ENCODE measurements around the gene CENPA. TPM values are rescaled to one million over a fixed set of nuclear protein-coding genes. Genes with fewer than 3 reads are reported as not detected.
"Not testable (repeated sequence)": the region's sequence is repeated elsewhere in the genome, so short reads cannot be mapped to it uniquely, and the experiment has no call there.

Gene CENPA
- polyA plus RNA-seq, 3 donors from 2014 or later = 0.62 to 0.68 TPM; not detected in 1

DNA sequence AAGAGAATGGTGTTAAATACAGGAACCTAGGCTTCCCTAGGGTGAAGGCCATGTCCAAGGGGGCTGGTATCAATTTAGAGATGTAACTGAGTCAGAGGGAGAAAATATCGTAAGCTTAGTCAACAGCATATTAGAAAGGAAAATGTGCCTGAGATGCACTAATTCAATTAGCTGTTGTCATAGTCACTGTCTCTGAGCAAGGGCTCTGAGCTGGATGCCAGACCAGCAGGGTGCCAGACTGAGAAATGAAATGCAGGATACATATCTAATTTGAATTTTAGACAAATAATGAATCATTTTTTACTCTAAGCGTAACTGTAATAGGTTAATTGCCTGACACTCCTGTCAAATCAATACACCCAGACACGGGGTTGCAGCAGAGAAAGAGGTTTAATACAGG, 33.2 kb upstream of the CENPA start:
- no peak for DNase-seq
- H3K36me3 Mint-ChIP-seq = no peaks in the 10 kb centered on the region
- H3K27me3 Mint-ChIP-seq (ENCODE audit: low read depth in 3 of 3) = peaks cover 0 to 3% (median 2%) of the 10 kb centered on the region in 3 donors
- peaks cover 1 to 4% of the 10 kb centered on the region in 2 donors for H3K4me1 Mint-ChIP-seq
- no peak overlapping the region for H3K27ac Mint-ChIP-seq
- peaks cover 0 to 2% (median 0%) of the 10 kb centered on the region in 6 donors for H3K9me3 Mint-ChIP-seq
- no peak overlapping the region for H3K4me3 Mint-ChIP-seq

DNA sequence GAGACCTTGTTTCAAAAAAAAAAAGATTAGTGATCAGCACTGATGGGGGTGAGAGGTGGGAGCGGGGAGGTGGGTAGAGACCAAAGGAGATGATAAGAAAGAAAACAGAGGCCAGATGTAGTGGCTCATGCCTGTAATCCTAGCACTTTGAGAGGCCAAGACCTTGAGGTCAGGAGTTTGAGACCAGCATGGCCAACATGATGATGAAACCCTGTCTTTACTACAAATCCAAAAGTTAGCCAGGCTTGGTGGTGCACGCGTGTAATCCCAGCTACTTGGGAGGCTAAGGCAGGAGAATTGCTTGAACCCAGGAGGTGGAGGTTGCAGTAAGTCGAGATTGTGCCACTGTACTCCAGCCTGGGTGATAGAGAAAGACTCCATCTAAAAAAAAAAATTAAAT, 31.3 kb upstream of the CENPA start:
- Mint-ChIP-seq H3K4me1 (peaks cover 2 to 14% of the 10 kb centered on the region in 2 donors), H3K4me3 (no peak overlapping the region), H3K27me3 (ENCODE audit: low read depth in 3 of 3) (peaks cover 0 to 2% (median 2%) of the 10 kb centered on the region in 3 donors), H3K27ac (no peak overlapping the region), H3K9me3 (peaks cover 0 to 2% (median 0%) of the 10 kb centered on the region in 6 donors), H3K36me3 (no peaks in the 10 kb centered on the region)
- no peak for DNase-seq

DNA sequence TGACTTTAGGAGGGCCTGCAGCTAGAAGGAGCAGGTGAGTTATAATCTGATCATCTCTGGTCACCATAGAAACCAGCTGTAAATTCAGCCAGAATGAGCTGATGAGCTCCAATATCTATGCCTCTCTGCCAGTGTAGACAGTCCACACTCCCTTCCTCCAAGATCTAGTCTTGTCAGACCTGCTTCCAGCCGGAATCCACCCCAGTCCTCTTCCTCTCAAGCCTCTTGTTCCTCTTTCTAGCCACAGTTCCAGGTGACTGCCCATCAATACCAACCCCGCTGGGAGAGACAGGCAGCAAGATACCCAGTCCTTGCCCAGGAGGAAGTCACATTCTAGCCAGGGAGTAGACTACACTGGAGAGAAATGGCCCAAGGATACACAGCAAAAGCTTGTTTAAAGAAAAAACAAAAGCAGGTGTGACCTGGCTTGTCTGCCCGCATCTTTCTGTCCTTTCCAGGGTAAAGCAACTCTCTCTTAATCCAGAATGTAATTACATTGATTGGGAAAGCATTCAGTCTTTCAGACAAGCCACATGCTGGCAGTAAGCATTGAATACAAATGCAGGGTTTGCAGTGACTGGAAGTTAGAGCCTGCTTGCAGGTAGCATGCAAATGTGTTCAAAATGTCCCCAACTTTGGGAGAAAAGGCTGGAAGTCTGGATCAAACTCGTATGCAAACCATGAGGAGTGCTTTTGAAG, 30.7 kb upstream of the CENPA start:
- no peak for DNase-seq
- peaks cover 2 to 14% of the 10 kb centered on the region in 2 donors for H3K4me1 Mint-ChIP-seq
- H3K27ac Mint-ChIP-seq = no peak overlapping the region
- peaks cover 0 to 2% (median 2%) of the 10 kb centered on the region in 3 donors for H3K27me3 Mint-ChIP-seq (ENCODE audit: low read depth in 3 of 3)
- H3K9me3 Mint-ChIP-seq = peaks cover 0 to 2% (median 0%) of the 10 kb centered on the region in 6 donors
- no peak overlapping the region for H3K4me3 Mint-ChIP-seq
- no peaks in the 10 kb centered on the region for H3K36me3 Mint-ChIP-seq

DNA sequence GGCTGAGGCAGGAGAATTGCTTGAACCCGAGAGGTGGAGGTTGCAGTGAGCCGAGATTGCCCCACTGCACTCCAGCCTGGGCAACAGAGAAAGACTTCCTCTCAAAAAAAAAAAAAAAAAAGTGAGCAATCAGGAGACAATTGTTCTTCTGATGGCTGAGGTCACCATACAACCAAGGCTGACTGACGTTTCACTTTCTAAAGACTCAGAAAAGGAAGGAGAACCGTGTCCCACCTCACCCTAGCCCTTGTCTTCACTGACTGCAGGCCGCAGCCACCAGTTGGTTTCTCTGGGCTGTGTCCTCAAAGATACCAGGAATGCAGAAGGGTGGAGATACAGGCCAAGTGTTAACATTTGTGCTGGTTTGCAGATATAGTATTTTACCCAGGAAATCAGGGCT, 29.5 kb upstream of the CENPA start:
- Mint-ChIP-seq H3K27me3 (ENCODE audit: low read depth in 3 of 3) (peaks cover 0 to 2% (median 2%) of the 10 kb centered on the region in 3 donors), H3K27ac (no peak overlapping the region), H3K9me3 (peaks cover 0 to 2% (median 0%) of the 10 kb centered on the region in 6 donors), H3K4me3 (no peak overlapping the region), H3K4me1 (peaks cover 2 to 14% of the 10 kb centered on the region in 2 donors), H3K36me3 (no peaks in the 10 kb centered on the region)
- DNase-seq = no peak

DNA sequence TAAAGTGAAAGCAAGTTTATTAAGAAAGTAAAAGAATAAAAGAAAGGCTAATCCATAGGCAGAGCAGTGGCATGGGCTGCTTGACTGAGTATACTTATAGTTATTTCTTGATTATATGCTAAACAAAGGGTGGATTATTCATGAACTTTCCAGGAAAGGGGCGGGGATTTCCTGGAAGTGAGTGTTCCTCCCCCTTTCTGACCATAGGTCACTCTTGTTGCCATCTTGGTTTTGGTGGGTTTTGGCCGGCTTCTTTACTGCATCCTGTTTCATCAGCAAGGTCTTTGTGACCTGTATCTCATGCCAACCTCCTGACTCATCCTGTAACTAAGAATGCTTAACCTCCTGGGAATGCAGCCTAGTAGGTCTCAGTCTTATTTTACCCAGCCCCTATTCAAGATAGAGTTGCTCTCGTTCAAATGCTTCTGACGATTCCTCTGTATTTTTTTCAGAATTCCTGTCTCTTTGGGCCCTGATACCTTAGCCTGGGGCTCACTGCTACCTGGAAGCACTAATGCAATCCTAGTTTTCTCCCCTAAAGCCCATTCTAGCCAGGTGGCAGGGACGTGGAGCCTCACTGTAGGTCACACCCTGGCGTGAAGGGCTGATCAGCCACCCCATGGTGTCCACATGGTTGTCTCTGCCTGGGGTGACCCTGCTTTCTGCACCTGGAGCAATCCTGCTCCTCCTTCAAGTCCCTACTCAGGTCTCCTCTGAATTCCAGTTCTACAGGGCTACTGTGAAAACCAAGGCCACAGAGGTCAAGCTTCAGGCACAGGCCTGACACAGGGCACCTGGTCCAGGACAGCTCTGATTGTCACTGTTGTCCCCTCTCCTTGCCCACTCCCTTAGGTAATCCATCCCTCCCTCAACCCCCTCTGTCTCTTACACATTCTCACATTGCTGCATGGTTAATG, 27.7 kb upstream of the CENPA start:
- peak in 1 of 3 donors; percentile 13 for DNase-seq
- Mint-ChIP-seq H3K27ac (peak overlapping the region in 2 of 6 donors; percentile 49 to 71), H3K36me3 (no peaks in the 10 kb centered on the region), H3K4me1 (peaks cover 2 to 17% of the 10 kb centered on the region in 2 donors), H3K9me3 (peaks cover 0 to 2% (median 0%) of the 10 kb centered on the region in 6 donors), H3K4me3 (no peak overlapping the region), H3K27me3 (ENCODE audit: low read depth in 3 of 3) (peaks cover 0 to 2% (median 2%) of the 10 kb centered on the region in 3 donors)

DNA sequence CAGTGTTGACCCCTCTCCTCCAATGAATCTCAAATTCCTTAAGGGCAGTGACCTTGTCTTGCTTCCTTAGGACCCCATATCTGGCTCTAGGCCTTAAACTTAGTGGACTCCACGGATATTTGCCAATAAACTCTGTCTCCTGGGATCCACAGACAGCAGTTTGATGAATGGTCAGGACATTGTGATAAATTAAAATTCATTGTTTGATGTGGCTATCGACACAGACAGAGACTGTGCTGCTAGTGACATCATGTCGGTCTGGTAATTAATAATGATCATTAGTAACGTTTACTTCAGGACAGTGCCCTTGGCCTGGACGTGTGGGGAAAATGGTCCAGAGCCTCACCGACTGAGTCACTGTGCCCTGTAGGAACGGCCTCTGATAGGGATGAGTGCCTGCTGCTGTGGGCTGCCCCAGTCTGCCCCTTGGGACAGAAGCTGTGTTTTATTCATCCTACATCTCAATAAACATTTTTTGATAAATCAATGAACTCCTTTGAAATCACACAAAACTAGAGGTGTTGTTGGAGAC, 27.0 kb upstream of the CENPA start:
- no peak overlapping the region for H3K4me3 Mint-ChIP-seq
- no peaks in the 10 kb centered on the region for H3K36me3 Mint-ChIP-seq
- peaks cover 0 to 2% (median 0%) of the 10 kb centered on the region in 3 donors for H3K27me3 Mint-ChIP-seq (ENCODE audit: low read depth in 3 of 3)
- peaks cover 6 to 24% of the 10 kb centered on the region in 2 donors for H3K4me1 Mint-ChIP-seq
- no peak for DNase-seq
- H3K27ac Mint-ChIP-seq = no peak overlapping the region
- peaks cover 0 to 2% (median 0%) of the 10 kb centered on the region in 6 donors for H3K9me3 Mint-ChIP-seq

DNA sequence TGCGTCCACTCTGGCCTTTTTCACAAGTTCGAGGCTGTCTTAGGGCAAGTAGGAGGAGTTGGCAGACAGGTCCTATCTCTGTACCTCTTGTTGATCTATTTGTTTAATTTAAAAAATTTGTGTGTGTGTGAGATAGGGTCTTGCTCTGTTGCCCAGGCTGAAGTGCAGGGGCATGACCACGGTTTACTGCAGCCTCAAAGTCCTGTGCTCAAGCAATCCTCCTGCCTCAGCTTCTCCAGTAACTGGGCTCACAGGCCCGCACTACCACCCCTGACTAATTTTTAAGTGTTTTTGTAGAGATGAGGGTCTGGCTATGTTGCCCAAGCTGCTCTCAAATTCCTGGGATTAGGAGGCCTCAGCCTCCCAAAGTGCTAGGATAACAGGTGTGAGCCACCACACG, 26.0 kb upstream of the CENPA start:
- Mint-ChIP-seq H3K27me3 (ENCODE audit: low read depth in 3 of 3) (peaks cover 0 to 2% (median 0%) of the 10 kb centered on the region in 3 donors), H3K9me3 (peaks cover 0 to 2% (median 0%) of the 10 kb centered on the region in 6 donors), H3K4me3 (no peak overlapping the region), H3K27ac (no peak overlapping the region), H3K4me1 (peaks cover 11 to 30% of the 10 kb centered on the region in 2 donors), H3K36me3 (no peaks in the 10 kb centered on the region)
- no peak for DNase-seq

DNA sequence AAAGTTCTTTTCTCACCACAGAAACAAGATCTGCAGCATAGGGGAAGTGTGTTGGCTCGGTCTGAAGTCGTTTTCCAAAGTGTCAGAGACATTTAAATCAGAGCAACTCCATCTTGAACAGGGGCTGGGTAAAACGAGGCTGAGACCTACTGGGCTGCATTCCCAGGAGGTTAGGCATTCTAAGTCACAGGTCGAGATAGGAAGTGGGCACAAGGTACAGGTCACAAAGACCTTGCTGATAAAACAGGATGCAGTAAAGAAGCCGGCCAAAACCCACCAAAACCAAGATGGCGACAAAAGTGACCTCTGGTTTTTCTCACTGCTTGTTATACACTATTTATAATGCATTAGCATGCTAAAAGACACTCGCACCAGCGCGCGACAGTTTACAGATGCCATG, 24.9 kb upstream of the CENPA start:
- not testable (repeated sequence) for H3K27me3 Mint-ChIP-seq (ENCODE audit: low read depth in 3 of 3); H3K9me3 Mint-ChIP-seq; H3K36me3 Mint-ChIP-seq; DNase-seq; H3K4me3 Mint-ChIP-seq; H3K27ac Mint-ChIP-seq
- peaks cover 23 to 42% of the 10 kb centered on the region in 2 donors for H3K4me1 Mint-ChIP-seq

DNA sequence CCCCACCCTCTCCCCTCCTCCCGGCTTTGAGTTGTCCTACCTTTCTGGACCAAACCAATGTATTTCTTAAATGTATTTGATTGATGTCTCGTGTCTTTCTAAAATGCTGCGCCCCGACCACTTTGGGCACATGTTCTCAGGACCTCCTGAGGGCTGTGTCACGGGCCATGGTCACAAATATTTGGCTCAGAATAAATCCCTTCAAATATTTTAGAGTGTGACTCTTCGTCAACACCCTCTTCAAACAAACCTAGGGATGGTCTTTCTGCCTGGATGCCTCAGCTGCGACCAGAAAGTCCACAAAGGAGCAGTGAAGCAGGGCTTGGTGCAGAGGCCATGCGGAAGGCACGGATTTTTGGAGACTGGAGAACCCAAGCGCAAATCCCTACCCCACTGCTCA, 22.8 kb upstream of the CENPA start:
- DNase-seq = no peak
- Mint-ChIP-seq H3K27me3 (ENCODE audit: low read depth in 3 of 3) (peaks cover 0 to 2% (median 0%) of the 10 kb centered on the region in 3 donors), H3K36me3 (no peaks in the 10 kb centered on the region), H3K27ac (peak overlapping the region in 2 of 6 donors; percentile 31 to 87), H3K9me3 (no peaks in the 10 kb centered on the region), H3K4me1 (peaks cover 30 to 52% of the 10 kb centered on the region in 2 donors), H3K4me3 (peak overlapping the region; percentile 83 to 95 (median 93))

DNA sequence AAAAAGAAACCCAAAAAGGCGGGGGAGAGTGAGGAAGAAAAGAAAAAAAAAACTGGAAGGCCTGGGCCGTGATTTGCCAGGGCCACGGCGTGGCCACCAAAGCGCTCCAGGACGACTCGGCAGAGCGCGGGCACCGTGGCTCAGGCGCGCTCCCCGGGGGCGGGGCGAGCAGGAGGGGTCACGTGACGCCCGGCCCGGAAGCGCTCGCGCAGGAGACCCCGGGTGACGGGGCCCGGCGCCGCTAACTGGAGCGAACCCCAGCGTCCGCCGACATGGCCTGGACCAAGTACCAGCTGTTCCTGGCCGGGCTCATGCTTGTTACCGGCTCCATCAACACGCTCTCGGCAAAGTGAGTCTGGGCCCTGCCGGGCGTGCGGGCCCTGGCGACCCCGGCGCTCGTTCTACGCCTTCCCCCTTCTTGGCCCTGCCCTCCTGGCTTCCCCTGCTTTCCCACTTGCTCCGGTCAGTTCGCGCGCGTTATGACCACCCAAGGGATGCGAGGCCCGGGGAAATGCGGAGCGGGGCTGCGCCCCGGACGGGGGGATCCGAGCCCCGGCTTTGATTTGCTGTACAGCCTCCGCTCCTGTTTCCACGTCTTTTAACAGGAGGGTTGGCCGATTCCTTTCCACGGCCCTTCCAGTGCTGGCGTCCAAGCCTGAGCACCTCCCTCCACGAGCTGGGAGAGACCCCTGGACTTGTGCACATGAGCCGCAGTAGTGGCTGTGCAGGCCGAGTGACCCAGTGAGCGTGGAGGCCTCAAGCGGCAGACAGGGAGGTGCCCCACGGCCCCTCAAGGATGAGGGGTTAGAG, 21.6 kb upstream of the CENPA start, which contains the start of gene SLC35F6:
Gene SLC35F6 (plus strand): TSS at position 207 of the 810 bp plus-strand sequence. CDS start 66 bp downstream, at position 273.
- Mint-ChIP-seq H3K4me1 (peaks cover 38 to 53% of the 10 kb centered on the region in 2 donors), H3K27ac (peak within 1 kb of the TSS; percentile 87 to 97 (median 94)), H3K36me3 (no peaks in the 10 kb centered on the region), H3K9me3 (no peaks in the 10 kb centered on the region), H3K27me3 (ENCODE audit: low read depth in 3 of 3) (peaks cover 0 to 2% (median 0%) of the 10 kb centered on the region in 3 donors), H3K4me3 (peak within 1 kb of the TSS; percentile 83 to 95 (median 93))
- DNase-seq = peak; percentile 84 to 86 (median 85)

DNA sequence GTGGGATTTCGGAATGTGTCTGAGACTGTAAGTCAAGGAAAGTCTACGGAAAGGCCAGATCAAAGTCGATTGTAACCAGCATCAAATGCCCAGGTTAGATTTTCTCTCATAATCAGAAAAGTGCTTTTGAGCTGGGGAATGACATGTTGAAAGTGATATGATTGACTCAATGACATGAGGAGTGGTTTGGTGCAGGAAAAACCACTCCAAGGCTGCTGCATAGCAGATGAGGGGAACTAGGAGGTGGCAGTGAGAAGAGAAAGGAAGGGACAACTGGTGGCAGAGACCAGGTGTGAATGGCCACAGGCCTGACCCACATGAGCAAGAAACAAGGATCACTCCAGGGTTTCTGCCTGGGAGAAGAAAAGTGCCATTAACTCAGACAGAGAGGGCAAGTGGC, 20.9 kb upstream of the CENPA start:
- no peak for DNase-seq
- Mint-ChIP-seq H3K27ac (peak overlapping the region; percentile 87 to 97 (median 94)), H3K4me3 (peak overlapping the region; percentile 83 to 95 (median 93)), H3K4me1 (peaks cover 44 to 59% of the 10 kb centered on the region in 2 donors), H3K36me3 (no peaks in the 10 kb centered on the region), H3K27me3 (ENCODE audit: low read depth in 3 of 3) (peaks cover 0 to 2% (median 1%) of the 10 kb centered on the region in 3 donors), H3K9me3 (no peaks in the 10 kb centered on the region)

DNA sequence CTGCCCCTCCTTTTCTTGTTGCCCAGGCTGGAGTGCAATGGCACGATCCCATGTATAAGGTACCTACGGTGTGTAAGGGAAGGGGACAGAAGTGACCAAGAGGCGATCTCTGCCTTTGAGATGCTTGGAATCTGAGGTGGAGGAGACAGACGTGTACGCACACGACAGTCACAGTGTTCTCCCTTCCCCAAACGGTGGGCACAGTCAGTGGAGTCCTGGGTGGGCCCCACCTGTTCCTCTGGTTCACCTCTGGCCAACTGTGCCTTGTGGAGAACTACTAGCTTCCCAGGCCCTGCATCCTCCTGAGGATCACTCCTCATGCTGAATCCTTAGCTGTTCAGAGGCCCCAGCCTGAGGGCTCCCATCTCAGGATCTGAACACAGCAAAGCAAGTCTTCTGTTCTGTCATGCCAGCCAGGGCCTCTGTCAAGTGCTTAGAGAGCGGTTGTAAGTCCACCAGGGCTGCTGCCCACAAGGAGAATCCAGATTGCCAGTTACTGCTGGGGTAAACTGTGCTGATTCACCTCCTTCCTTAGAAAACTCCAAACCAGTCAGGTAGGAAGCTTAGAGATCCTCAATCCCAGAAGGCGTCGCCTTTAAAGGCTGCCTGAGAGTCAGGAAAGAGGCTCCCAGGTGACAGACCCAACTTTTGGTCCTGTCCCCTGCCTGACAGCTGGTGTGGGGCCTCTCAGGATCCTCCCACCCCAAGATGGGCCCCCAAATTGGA, 20.2 kb upstream of the CENPA start:
- Mint-ChIP-seq H3K36me3 (no peaks in the 10 kb centered on the region), H3K27me3 (ENCODE audit: low read depth in 3 of 3) (peaks cover 0 to 5% (median 2%) of the 10 kb centered on the region in 3 donors), H3K4me3 (peak overlapping the region; percentile 83 to 95 (median 93)), H3K4me1 (peaks cover 48 to 61% of the 10 kb centered on the region in 2 donors), H3K9me3 (no peaks in the 10 kb centered on the region), H3K27ac (peak overlapping the region; percentile 87 to 97 (median 94))
- no peak for DNase-seq
